WTC11 (cell line): Measurements from ENCODE around the gene EPYC.

Experiments
- ATF1 ChIP-seq: sonication (generic); formaldehyde crosslinking; IDR thresholded peaks from 2 replicates; pipeline ENCODE4 v1.8.1; 2023; ENCODE audit warnings: mild to moderate bottlenecking, moderate library complexity, missing genetic modification reagents
- CBFB ChIP-seq: sonication (generic); formaldehyde crosslinking; IDR thresholded peaks from 2 replicates; pipeline ENCODE4 v1.8.1; 2022; ENCODE audit warnings: mild to moderate bottlenecking, low read depth, missing genetic modification reagents
- CREB1 ChIP-seq: sonication (generic); formaldehyde crosslinking; IDR thresholded peaks from 2 replicates; pipeline ENCODE4 v1.8.0; 2023; ENCODE audit warnings: mild to moderate bottlenecking, missing genetic modification reagents
- ELF4 ChIP-seq: sonication (generic); formaldehyde crosslinking; IDR thresholded peaks from 2 replicates; pipeline ENCODE4 v1.8.1; 2022; ENCODE audit warnings: low read depth, mild to moderate bottlenecking, moderate library complexity, missing genetic modification reagents
- ESRRA ChIP-seq: sonication (generic); formaldehyde crosslinking; IDR thresholded peaks from 2 replicates; pipeline ENCODE4 v1.8.1; 2022; ENCODE audit warnings: mild to moderate bottlenecking, missing genetic modification reagents, borderline replicate concordance
- ETV6 ChIP-seq: sonication (generic); formaldehyde crosslinking; IDR thresholded peaks from 2 replicates; pipeline ENCODE4 v1.8.1; 2022; ENCODE audit warnings: mild to moderate bottlenecking, missing genetic modification reagents
- JUN ChIP-seq: sonication (generic); formaldehyde crosslinking; IDR thresholded peaks from 2 replicates; pipeline ENCODE4 v1.8.0; 2023; ENCODE audit warnings: mild to moderate bottlenecking, missing genetic modification reagents
- TF ChIP-seq, protein P1 (sequence below): fragments of 200-600 bp; IDR thresholded peaks from 2 replicates; pipeline ENCODE4 v1.8.0; 2022; ENCODE audit warnings: antibody characterized with exemption
- TF ChIP-seq, protein P2 (sequence below): sonication (generic); formaldehyde crosslinking; IDR thresholded peaks from 2 replicates; pipeline ENCODE4 v1.8.0; 2022; ENCODE audit warnings: mild to moderate bottlenecking, missing genetic modification reagents
- TF ChIP-seq, protein P3 (sequence below): sonication (generic); formaldehyde crosslinking; IDR thresholded peaks from 2 replicates; pipeline ENCODE4 v1.8.0; 2022; ENCODE audit warnings: mild to moderate bottlenecking, missing genetic modification reagents
- TF ChIP-seq, protein P4 (sequence below): sonication (generic); formaldehyde crosslinking; conservative IDR thresholded peaks from 2 replicates; pipeline ENCODE4 v1.8.1; 2022; ENCODE audit warnings: mild to moderate bottlenecking, missing genetic modification reagents
- TF ChIP-seq, protein P5 (sequence below): sonication (generic); formaldehyde crosslinking; IDR thresholded peaks from 2 replicates; pipeline ENCODE4 v1.8.0; 2023; ENCODE audit warnings: missing genetic modification reagents, mild to moderate bottlenecking, borderline replicate concordance

DNA sequence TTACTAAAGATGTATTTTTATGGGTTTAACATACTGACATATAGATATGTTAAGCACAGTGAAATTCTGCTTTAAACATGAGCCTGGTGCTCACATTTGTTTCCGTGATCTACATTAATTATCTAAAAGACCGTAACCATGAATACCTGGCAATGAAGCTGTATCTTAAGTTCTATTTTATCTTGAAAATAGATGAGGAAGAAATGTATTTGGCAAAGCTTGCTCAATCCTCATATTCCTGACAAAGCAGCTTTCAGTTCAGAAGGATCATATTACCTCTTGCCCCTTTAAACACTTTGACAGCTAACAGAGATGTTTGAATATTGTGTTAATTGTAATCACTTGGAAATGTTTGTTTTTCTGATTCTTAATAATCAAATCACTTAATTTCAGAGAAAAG is 9.8 kb downstream of the EPYC start:
- TF ChIP-seq, protein P1, sequence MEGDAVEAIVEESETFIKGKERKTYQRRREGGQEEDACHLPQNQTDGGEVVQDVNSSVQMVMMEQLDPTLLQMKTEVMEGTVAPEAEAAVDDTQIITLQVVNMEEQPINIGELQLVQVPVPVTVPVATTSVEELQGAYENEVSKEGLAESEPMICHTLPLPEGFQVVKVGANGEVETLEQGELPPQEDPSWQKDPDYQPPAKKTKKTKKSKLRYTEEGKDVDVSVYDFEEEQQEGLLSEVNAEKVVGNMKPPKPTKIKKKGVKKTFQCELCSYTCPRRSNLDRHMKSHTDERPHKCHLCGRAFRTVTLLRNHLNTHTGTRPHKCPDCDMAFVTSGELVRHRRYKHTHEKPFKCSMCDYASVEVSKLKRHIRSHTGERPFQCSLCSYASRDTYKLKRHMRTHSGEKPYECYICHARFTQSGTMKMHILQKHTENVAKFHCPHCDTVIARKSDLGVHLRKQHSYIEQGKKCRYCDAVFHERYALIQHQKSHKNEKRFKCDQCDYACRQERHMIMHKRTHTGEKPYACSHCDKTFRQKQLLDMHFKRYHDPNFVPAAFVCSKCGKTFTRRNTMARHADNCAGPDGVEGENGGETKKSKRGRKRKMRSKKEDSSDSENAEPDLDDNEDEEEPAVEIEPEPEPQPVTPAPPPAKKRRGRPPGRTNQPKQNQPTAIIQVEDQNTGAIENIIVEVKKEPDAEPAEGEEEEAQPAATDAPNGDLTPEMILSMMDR, result no peak
- no peak for TF ChIP-seq ETV6
- TF ChIP-seq, protein P2, sequence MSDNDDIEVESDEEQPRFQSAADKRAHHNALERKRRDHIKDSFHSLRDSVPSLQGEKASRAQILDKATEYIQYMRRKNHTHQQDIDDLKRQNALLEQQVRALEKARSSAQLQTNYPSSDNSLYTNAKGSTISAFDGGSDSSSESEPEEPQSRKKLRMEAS (CRISPR knock-in tag), result no peak
- TF ChIP-seq ATF1, result no peak
- no peak for TF ChIP-seq JUN (CRISPR knock-in tag)
- TF ChIP-seq, protein P3, sequence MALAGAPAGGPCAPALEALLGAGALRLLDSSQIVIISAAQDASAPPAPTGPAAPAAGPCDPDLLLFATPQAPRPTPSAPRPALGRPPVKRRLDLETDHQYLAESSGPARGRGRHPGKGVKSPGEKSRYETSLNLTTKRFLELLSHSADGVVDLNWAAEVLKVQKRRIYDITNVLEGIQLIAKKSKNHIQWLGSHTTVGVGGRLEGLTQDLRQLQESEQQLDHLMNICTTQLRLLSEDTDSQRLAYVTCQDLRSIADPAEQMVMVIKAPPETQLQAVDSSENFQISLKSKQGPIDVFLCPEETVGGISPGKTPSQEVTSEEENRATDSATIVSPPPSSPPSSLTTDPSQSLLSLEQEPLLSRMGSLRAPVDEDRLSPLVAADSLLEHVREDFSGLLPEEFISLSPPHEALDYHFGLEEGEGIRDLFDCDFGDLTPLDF, result no peak
- TF ChIP-seq ESRRA, result no peak
- no peak for TF ChIP-seq ELF4 (CRISPR knock-in tag)
- no peak for TF ChIP-seq CBFB (CRISPR knock-in tag)
- TF ChIP-seq, protein P4, sequence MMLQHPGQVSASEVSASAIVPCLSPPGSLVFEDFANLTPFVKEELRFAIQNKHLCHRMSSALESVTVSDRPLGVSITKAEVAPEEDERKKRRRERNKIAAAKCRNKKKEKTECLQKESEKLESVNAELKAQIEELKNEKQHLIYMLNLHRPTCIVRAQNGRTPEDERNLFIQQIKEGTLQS (CRISPR knock-in tag), result no peak
- no peak for TF ChIP-seq CREB1
- TF ChIP-seq, protein P5, sequence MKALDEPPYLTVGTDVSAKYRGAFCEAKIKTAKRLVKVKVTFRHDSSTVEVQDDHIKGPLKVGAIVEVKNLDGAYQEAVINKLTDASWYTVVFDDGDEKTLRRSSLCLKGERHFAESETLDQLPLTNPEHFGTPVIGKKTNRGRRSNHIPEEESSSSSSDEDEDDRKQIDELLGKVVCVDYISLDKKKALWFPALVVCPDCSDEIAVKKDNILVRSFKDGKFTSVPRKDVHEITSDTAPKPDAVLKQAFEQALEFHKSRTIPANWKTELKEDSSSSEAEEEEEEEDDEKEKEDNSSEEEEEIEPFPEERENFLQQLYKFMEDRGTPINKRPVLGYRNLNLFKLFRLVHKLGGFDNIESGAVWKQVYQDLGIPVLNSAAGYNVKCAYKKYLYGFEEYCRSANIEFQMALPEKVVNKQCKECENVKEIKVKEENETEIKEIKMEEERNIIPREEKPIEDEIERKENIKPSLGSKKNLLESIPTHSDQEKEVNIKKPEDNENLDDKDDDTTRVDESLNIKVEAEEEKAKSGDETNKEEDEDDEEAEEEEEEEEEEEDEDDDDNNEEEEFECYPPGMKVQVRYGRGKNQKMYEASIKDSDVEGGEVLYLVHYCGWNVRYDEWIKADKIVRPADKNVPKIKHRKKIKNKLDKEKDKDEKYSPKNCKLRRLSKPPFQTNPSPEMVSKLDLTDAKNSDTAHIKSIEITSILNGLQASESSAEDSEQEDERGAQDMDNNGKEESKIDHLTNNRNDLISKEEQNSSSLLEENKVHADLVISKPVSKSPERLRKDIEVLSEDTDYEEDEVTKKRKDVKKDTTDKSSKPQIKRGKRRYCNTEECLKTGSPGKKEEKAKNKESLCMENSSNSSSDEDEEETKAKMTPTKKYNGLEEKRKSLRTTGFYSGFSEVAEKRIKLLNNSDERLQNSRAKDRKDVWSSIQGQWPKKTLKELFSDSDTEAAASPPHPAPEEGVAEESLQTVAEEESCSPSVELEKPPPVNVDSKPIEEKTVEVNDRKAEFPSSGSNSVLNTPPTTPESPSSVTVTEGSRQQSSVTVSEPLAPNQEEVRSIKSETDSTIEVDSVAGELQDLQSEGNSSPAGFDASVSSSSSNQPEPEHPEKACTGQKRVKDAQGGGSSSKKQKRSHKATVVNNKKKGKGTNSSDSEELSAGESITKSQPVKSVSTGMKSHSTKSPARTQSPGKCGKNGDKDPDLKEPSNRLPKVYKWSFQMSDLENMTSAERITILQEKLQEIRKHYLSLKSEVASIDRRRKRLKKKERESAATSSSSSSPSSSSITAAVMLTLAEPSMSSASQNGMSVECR (CRISPR knock-in tag), result no peak
